HepG2 (cell line): ENCODE measurements around the gene FRS2. TPM values are rescaled to one million over a fixed set of nuclear protein-coding genes. Genes with fewer than 3 reads are reported as not detected.
A peak's percentile ranks its signal among the peaks of the same experiment; 100 is the strongest.

Experiments
- ATAD3A ChIP-seq: sonication (generic); formaldehyde crosslinking; IDR thresholded peaks from 2 replicates; pipeline ENCODE4 v1.4.0; 2020; ENCODE audit warnings: missing genetic modification reagents
- HDAC6 ChIP-seq: fragments of 200-600 bp; sonication (generic); IDR thresholded peaks from 2 replicates; pipeline ENCODE4 v1.7.0; 2017; ENCODE audit warnings: mild to moderate bottlenecking, antibody characterized with exemption, low read length, low read depth
- NFYC ChIP-seq: IDR thresholded peaks from 2 replicates; pipeline ENCODE4 v1.6.1; 2016; ENCODE audit warnings: missing genetic modification reagents, missing compliant biosample characterization
- RFX1 ChIP-seq: fragments of 450-650 bp; IDR thresholded peaks from 2 replicates; pipeline ENCODE4 v1.6.1; 2017
- ZGPAT ChIP-seq: IDR thresholded peaks from 2 replicates; pipeline ENCODE4 v1.6.1; 2016; ENCODE audit warnings: mild to moderate bottlenecking
- ZNF816 ChIP-seq: sonication (generic); formaldehyde crosslinking; IDR thresholded peaks from 2 replicates; pipeline ENCODE4 v1.8.0; 2022; ENCODE audit warnings: missing genetic modification reagents, mild to moderate bottlenecking, borderline replicate concordance
- ZSCAN22 ChIP-seq: sonication (generic); formaldehyde crosslinking; IDR thresholded peaks from 2 replicates; pipeline ENCODE4 v1.4.0; 2020; ENCODE audit warnings: mild to moderate bottlenecking, missing genetic modification reagents
- polyA plus RNA-seq, 8 experiments: library from polyadenylated mRNA; depleted of rRNA in 3 of 8; stranded (reverse) in 7 of 8; unstranded in 1 of 8; fragments of >200 nt; fragmentation: Illumina TruSeq in 4 of 8; extraction: Trizol in 4 of 8; gene quantifications; 2 replicates each; pipeline versions ENCODE4 v1.2.1 to v1.2.3, GENCODE V29; 2011 to 2016; ENCODE audit warnings: low read depth in 4 of 8, missing spikeins in 1 of 8, mixed read lengths in 1 of 8; ENCODE audit not compliant: insufficient read depth in 1 of 8
- total RNA-seq, 5 experiments: library from RNA; depleted of rRNA; stranded (reverse); fragments of >200 nt; fragmentation: Illumina TruSeq; extraction: Trizol; gene quantifications; 2 replicates each; pipeline ENCODE4 v1.2.3, GENCODE V29; 2016; ENCODE audit warnings: low read depth in 1 of 5
- TF ChIP-seq, protein P1 (sequence below): sonication (generic); formaldehyde crosslinking; IDR thresholded peaks from one replicate; pipeline ENCODE4 v1.5.1; 2020; ENCODE audit warnings: mild to moderate bottlenecking, missing genetic modification reagents; ENCODE audit errors: not compliant biosample characterization

Gene FRS2
- total and polyA plus RNA-seq, 2 of the 13 experiments (the other 11 are each of a cell fraction or from before 2014, with no cell fraction given) = 8.3 to 16.8 TPM

DNA sequence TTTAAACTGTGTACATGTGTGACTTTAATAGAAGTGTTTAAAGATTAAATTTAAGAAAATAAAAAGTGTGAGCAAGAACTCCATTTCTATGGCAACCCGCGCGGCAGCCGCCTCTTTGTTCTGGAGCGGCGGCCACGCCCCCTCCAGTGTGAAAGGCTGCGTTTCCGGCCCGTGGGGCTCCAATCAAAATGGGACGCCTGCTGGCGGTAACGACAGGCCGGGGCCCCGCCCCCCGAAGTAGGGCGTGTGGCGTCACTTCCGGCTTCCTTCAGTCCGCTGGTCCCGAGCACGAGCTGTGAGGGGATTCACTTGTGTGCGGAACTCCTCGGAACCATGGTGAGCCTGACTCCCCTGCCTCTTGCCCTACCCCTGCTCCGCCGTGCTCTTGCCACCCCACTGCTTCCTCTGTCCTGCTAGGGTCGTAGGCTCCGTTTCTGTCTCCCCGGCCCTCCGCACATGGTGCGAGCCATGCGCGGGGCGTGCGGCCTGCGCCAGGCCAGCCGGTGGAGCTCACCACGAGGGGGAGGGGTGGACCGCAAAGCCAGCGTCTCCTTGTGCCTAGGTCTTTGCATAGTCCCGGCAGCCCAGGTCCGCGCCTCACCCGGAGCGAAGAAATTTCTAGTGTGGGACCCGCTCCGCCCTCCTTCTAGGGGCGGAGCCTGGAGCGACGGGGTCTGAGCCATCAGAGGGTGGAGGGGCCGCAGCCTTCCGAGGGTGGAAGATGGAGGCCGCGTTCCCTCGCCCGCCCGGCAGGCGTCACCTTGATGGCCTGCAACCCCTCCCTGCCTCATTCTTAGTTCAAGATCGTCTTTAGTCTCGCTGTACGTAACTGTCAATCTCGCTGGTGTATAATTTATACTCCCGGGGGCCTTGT, 115.2 kb downstream of the FRS2 start, which contains the start of gene CCT2 (continued):
- TF ChIP-seq, protein P1, sequence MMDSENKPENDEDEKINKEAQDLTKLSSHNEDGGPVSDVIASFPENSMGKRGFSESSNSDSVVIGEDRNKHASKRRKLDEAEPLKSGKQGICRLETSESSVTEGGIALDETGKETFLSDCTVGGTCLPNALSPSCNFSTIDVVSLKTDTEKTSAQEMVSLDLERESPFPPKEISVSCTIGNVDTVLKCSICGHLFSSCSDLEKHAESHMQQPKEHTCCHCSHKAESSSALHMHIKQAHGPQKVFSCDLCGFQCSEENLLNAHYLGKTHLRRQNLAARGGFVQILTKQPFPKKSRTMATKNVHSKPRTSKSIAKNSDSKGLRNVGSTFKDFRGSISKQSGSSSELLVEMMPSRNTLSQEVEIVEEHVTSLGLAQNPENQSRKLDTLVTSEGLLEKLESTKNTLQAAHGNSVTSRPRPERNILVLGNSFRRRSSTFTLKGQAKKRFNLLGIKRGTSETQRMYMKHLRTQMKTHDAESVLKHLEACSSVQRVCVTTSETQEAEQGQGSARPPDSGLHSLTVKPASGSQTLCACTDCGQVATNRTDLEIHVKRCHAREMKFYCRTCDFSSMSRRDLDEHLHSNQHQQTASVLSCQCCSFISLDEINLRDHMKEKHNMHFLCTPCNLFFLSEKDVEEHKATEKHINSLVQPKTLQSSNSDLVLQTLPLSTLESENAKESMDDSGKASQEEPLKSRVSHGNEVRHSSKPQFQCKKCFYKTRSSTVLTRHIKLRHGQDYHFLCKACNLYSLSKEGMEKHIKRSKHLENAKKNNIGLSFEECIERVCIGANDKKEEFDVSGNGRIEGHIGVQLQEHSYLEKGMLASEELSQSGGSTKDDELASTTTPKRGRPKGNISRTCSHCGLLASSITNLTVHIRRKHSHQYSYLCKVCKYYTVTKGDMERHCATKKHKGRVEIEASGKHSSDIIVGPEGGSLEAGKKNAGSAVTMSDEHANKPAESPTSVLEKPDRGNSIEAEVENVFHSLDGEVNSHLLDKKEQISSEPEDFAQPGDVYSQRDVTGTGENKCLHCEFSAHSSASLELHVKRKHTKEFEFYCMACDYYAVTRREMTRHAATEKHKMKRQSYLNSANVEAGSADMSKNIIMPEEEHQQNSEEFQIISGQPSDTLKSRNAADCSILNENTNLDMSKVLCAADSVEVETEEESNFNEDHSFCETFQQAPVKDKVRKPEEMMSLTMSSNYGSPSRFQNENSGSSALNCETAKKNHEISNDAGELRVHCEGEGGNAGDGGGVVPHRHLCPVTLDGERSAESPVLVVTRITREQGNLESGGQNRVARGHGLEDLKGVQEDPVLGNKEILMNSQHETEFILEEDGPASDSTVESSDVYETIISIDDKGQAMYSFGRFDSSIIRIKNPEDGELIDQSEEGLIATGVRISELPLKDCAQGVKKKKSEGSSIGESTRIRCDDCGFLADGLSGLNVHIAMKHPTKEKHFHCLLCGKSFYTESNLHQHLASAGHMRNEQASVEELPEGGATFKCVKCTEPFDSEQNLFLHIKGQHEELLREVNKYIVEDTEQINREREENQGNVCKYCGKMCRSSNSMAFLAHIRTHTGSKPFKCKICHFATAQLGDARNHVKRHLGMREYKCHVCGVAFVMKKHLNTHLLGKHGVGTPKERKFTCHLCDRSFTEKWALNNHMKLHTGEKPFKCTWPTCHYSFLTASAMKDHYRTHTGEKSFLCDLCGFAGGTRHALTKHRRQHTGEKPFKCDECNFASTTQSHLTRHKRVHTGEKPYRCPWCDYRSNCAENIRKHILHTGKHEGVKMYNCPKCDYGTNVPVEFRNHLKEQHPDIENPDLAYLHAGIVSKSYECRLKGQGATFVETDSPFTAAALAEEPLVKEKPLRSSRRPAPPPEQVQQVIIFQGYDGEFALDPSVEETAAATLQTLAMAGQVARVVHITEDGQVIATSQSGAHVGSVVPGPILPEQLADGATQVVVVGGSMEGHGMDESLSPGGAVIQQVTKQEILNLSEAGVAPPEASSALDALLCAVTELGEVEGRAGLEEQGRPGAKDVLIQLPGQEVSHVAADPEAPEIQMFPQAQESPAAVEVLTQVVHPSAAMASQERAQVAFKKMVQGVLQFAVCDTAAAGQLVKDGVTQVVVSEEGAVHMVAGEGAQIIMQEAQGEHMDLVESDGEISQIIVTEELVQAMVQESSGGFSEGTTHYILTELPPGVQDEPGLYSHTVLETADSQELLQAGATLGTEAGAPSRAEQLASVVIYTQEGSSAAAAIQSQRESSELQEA = no peak
- TF ChIP-seq HDAC6 (no peak), ZSCAN22 (CRISPR knock-in tag) (no peak; the same call in 1 of the 2 replicates), ATAD3A (CRISPR knock-in tag) (peak; percentile 44; the same call in 1 of the 2 replicates), ZGPAT (CRISPR knock-in tag) (peak; percentile 85; the same call in 1 of the 2 replicates), NFYC (CRISPR knock-in tag) (peak; percentile 71), RFX1 (peak; percentile 60; the same call in 1 of the 2 replicates), ZNF816 (no peak)
- TF ChIP-seq, all 625 proteins: peak for 377
